ENCODE data around the gene ABHD8.
"Not testable (repeated sequence)": the region's sequence is repeated elsewhere in the genome, so short reads cannot be mapped to it uniquely, and the experiment has no call there.

Gene ABHD8

GRCh38 chr19:17302391-17303166, 646 bp downstream of the ABHD8 start:
- TF ChIP-seq Cebpa-rat (IDR thresholded peaks at IDR 0.05): no peak
- Histone ChIP-seq H3K4me3 (peak overlapping the region; percentile 83), H4K20me1 (peaks cover 19% of the 10 kb centered on the region; the same call in 1 of the 2 replicates), H3K36me3 (peaks cover 43% of the 10 kb centered on the region), H3K27me3 (no peaks in the 10 kb centered on the region), H3K9ac (peak overlapping the region; percentile 88), H3K27ac (peak overlapping the region; percentile 87), H3K4me2 (peak overlapping the region; percentile 99), H3K9me3 (peaks cover 14% of the 10 kb centered on the region), H3K4me1 (peaks cover 48% of the 10 kb centered on the region)

GRCh38 chr19:17300992-17301619, 2.1 kb downstream of the ABHD8 start:
- Histone ChIP-seq H3K9ac (no peak overlapping the region), H3K4me2 (no peak overlapping the region), H4K20me1 (peaks cover 25% of the 10 kb centered on the region; the same call in 1 of the 2 replicates), H3K27me3 (no peaks in the 10 kb centered on the region), H3K36me3 (peaks cover 58% of the 10 kb centered on the region), H3K4me3 (no peak overlapping the region), H3K27ac (no peak overlapping the region), H3K9me3 (peaks cover 15% of the 10 kb centered on the region), H3K4me1 (peaks cover 36% of the 10 kb centered on the region)
- TF ChIP-seq Cebpa-rat (IDR thresholded peaks at IDR 0.05): no peak

GRCh38 chr19:17296976-17297375, 6.2 kb downstream of the ABHD8 start:
- Histone ChIP-seq H4K20me1 (peaks cover 38% of the 10 kb centered on the region), H3K4me2 (no peak overlapping the region), H3K9me3 (peaks cover 18% of the 10 kb centered on the region), H3K4me1 (peaks cover 27% of the 10 kb centered on the region), H3K9ac (no peak overlapping the region), H3K36me3 (peaks cover 78% of the 10 kb centered on the region), H3K4me3 (no peak overlapping the region), H3K27ac (no peak overlapping the region), H3K27me3 (no peaks in the 10 kb centered on the region)
- TF ChIP-seq Cebpa-rat (IDR thresholded peaks at IDR 0.05): no peak

DNA sequence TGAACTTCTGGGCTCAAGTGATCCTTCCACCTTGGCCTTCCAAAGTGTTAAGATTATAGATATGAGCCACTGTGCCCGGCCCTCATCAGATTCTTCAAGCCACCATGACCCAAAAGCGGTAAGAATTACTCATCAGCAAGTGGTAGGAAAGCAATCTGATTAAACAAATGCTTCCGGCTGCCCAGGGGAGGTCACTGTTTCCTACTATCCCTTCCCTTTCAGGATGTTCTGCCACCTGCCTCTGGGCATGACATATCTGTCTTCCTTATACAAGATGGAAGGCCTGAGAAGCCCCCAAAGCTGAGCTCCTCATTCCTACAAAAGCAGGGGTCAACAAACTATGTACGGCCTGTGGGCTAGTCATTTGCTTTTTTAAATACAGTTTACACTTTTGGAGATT, 7.0 kb downstream of the ABHD8 start:
- no peak overlapping the region; the same call in 1 of the 2 replicates for H3K9ac ChIP-seq
- H3K4me1 ChIP-seq: peaks cover 25% of the 10 kb centered on the region
- peaks cover 32% of the 10 kb centered on the region for H4K20me1 ChIP-seq
- H3K27ac ChIP-seq: no peak overlapping the region
- TF ChIP-seq Cebpa-rat (IDR thresholded peaks at IDR 0.05): no peak
- H3K4me2 ChIP-seq: no peak overlapping the region
- H3K9me3 ChIP-seq: peaks cover 18% of the 10 kb centered on the region
- no peaks in the 10 kb centered on the region for H3K27me3 ChIP-seq
- H3K4me3 ChIP-seq: no peak overlapping the region
- peaks cover 70% of the 10 kb centered on the region for H3K36me3 ChIP-seq

DNA sequence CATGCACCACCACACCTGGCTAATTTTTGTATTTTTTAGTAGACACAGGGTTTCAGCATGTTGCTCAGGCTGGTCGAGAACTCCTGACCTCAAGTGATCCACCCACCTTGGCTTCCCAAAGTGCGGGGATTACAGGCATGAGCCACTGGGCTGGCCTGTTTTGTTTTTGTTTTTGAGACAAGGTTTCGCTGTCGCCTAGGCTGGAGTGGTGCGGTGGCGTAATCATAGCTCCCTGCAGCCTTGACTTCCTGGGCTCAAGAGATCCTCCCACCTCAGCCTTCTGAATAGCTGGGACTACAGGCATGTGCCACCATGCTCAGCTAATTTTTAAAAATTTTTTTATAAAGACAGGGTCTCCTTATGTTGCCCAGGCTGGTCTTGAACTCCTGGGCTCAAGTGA, 7.7 kb downstream of the ABHD8 start:
- not testable (repeated sequence) for H3K4me3 ChIP-seq, H3K27ac ChIP-seq, H3K9ac ChIP-seq, H3K27me3 ChIP-seq, H3K4me2 ChIP-seq
- H4K20me1 ChIP-seq: peaks cover 25% of the 10 kb centered on the region
- peaks cover 18% of the 10 kb centered on the region for H3K9me3 ChIP-seq
- peaks cover 23% of the 10 kb centered on the region for H3K4me1 ChIP-seq
- H3K36me3 ChIP-seq: peaks cover 63% of the 10 kb centered on the region

DNA sequence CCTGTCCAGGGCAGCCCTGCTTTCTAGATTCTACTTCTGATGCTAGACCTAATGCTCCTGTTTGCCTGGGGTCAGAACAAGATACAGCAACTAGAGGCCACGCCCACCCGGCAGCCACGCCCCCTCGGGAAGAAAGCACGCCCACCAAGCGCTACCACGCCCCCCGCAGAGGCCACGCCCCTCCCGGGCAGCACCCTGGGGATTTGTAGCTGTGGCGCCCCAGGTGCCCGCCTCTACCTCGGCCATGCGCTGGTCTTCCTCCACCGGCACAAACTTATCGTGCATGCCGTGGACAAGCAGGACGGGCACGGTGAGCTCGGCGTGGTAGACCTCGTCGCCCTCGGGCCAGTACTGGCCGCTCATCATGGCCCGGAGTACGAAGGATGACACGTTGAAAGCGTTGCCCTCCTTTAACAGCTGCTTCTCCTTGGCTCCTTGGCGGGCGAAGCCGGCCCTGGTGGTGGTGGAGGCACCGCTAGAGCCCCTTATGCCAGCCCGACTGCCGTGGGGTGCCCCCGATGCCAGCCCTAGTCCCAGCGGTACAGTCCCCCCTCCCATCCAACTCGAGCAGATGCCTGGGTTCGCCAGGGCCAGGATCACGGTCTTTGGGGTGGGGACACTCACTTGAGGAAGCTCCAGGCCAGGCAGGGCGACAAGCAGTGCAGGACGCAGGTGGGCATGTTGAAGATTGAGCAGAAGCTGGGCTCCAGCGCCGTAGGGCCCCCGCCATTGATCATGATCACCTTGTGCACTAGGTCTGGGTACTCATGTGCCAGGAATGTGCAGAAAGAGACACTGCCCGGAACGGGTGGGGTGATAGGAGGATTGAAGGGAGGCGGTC, 9.0 kb downstream of the ABHD8 start:
- Histone ChIP-seq H4K20me1 (peaks cover 23% of the 10 kb centered on the region), H3K27ac (no peak overlapping the region), H3K4me3 (0 out of 2 replicates have a peak overlapping the region, but pooled peaks have one; percentile 38), H3K9me3 (peaks cover 18% of the 10 kb centered on the region), H3K27me3 (no peaks in the 10 kb centered on the region), H3K4me1 (peaks cover 28% of the 10 kb centered on the region), H3K4me2 (peak overlapping the region; percentile 80), H3K36me3 (peaks cover 52% of the 10 kb centered on the region), H3K9ac (no peak overlapping the region)
- no peak for TF ChIP-seq Cebpa-rat (IDR thresholded peaks at IDR 0.05)

DNA sequence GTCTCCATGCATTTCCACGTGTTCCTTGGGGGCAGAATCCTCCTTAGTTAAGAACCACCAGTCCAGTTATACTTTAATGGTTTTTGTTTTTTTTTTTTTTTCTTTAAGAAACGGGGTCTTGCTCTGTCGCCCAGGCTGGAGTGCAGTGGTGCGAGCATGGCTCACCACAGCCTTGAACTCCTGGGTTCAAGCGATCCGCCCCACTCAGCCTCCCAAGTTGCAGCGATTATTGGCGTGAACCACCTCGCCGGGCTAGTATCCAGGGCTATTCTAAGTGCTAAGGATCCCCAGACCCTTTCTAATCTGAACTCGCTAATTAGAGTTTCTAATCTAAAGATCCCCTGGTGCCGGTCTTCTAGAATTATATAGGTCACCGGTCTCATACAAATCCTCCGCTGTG, 9.6 kb downstream of the ABHD8 start:
- Histone ChIP-seq H3K9me3 (peaks cover 15% of the 10 kb centered on the region), H3K4me1 (peaks cover 28% of the 10 kb centered on the region), H3K4me2 (peak overlapping the region; percentile 80), H3K27ac (no peak overlapping the region), H3K4me3 (0 out of 2 replicates have a peak overlapping the region, but pooled peaks have one; percentile 38), H3K36me3 (peaks cover 46% of the 10 kb centered on the region), H3K9ac (0 out of 2 replicates have a peak overlapping the region, but pooled peaks have one; percentile 4), H4K20me1 (peaks cover 23% of the 10 kb centered on the region), H3K27me3 (no peaks in the 10 kb centered on the region)
- TF ChIP-seq Cebpa-rat (IDR thresholded peaks at IDR 0.05): no peak

DNA sequence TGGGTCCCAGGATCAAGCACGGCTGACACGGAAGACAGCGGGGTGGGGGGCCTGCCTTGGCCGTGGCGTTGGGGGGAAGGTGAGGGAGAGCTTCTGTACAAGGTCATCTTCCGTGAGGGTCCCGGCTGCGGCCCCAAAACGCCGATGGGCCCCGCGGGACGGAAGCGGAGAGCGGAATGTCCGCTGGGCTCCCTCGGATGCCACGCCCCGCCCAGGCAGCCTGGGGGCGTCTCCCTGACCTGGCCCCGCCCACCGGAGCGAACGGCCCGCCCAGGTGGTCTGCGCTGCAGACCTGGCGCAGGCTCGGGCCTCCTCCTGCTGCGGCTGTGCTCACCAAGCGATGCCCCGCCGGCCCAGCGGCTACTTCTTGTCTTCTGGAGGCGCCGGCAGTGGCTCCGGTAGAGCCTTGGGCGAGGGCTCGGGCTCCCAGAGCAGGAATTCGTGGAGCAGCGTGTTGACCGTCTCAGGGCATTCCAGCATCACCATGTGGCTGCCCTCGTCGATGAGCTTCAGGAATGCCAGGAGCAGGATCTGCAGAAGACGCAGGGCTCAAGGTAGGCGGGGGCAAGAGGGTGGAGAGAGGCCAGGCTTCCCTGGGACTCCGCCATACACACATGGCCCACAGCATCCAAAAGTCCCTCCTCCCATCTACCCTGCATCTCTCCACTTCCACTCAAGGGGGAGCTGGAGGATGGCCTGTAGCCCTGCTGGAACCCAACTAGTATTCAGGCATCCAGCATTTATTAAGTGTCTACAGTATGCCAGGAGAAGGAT, 10.7 kb downstream of the ABHD8 start:
- peak overlapping the region; percentile 76 for H3K4me3 ChIP-seq
- peak overlapping the region; percentile 82 for H3K9ac ChIP-seq
- H3K27ac ChIP-seq: peak overlapping the region; percentile 82
- no peak for TF ChIP-seq Cebpa-rat (IDR thresholded peaks at IDR 0.05)
- H3K27me3 ChIP-seq: no peaks in the 10 kb centered on the region
- peak overlapping the region; percentile 80 for H3K4me2 ChIP-seq
- peaks cover 23% of the 10 kb centered on the region for H4K20me1 ChIP-seq
- peaks cover 34% of the 10 kb centered on the region for H3K36me3 ChIP-seq
- 0 out of 2 replicates have a peak, but pooled peaks cover 4% of the 10 kb centered on the region for H3K9me3 ChIP-seq
- H3K4me1 ChIP-seq: peaks cover 34% of the 10 kb centered on the region

GRCh38 chr19:17289489-17289888, 13.7 kb downstream of the ABHD8 start:
- H4K20me1 ChIP-seq: peaks cover 23% of the 10 kb centered on the region
- no peak overlapping the region for H3K9ac ChIP-seq
- TF ChIP-seq Cebpa-rat (IDR thresholded peaks at IDR 0.05): no peak
- no peaks in the 10 kb centered on the region for H3K27me3 ChIP-seq
- H3K4me1 ChIP-seq: peaks cover 32% of the 10 kb centered on the region
- peaks cover 37% of the 10 kb centered on the region for H3K36me3 ChIP-seq
- peak overlapping the region; percentile 12; the same call in 1 of the 2 replicates for H3K4me2 ChIP-seq
- no peak overlapping the region for H3K4me3 ChIP-seq
- H3K9me3 ChIP-seq: 0 out of 2 replicates have a peak, but pooled peaks cover 4% of the 10 kb centered on the region
- no peak overlapping the region for H3K27ac ChIP-seq
